Measurements from ENCODE around the gene NPHP4.

DNA sequence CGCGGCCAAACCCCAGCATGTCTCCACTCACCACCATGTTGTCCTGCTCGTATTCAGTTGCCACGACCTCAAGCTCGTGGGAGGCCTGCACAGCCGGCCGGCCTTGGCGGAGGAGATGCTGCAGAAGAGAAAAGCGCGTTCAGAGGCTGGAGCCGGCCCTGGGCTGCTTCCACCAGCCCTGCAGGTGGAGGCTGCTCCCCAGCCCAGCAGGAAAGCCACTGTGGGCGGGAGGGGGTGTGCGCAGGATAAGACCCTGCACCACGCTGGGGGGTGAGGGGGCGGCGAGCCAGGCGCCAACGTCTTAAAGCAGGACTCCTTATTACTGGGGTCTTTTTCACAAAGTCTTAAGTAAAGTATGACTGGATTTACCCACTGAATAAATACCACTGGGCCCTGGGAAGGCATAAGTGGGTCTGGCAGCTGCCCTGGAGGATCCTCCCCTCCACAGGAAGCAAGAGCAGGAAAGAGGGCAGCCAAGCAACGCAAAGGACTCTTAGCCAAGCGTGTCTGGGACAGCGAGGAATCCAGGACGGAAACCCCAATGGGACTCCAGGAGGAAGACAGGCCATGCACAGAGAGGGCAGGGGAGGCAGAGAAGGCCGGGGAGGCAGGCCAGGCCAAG lies 104.8 kb downstream of the NPHP4 start:
- TF ChIP-seq, protein P1, sequence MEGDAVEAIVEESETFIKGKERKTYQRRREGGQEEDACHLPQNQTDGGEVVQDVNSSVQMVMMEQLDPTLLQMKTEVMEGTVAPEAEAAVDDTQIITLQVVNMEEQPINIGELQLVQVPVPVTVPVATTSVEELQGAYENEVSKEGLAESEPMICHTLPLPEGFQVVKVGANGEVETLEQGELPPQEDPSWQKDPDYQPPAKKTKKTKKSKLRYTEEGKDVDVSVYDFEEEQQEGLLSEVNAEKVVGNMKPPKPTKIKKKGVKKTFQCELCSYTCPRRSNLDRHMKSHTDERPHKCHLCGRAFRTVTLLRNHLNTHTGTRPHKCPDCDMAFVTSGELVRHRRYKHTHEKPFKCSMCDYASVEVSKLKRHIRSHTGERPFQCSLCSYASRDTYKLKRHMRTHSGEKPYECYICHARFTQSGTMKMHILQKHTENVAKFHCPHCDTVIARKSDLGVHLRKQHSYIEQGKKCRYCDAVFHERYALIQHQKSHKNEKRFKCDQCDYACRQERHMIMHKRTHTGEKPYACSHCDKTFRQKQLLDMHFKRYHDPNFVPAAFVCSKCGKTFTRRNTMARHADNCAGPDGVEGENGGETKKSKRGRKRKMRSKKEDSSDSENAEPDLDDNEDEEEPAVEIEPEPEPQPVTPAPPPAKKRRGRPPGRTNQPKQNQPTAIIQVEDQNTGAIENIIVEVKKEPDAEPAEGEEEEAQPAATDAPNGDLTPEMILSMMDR (IDR thresholded peaks at IDR 0.05; ENCODE audit: low read length) = no peak
- TF ChIP-seq EZH2 (optimal IDR thresholded peaks at IDR 0.05; ENCODE audit: low read depth, low read length) = no peak

Measured in MM.1S (cell line).